Measurements from ENCODE around the gene SIL1.
"Not testable (repeated sequence)": the region's sequence is repeated elsewhere in the genome, so short reads cannot be mapped to it uniquely, and the experiment has no call there.

Gene SIL1

GRCh38 chr5:139138109-139138508 is 60.1 kb downstream of the SIL1 start:
- no peak for DNase-seq

GRCh38 chr5:139137697-139138096 is 60.5 kb downstream of the SIL1 start:
- DNase-seq, result no peak

- no peak for DNase-seq
Observed at GRCh38 chr5:139134906-139135305, 63.3 kb downstream of the SIL1 start.

- no peak for DNase-seq
Observed at GRCh38 chr5:139133282-139133681, 64.9 kb downstream of the SIL1 start.

- DNase-seq, result no peak
Observed at GRCh38 chr5:139132515-139132914, 65.7 kb downstream of the SIL1 start.

- DNase-seq, result no peak
Observed at GRCh38 chr5:139131921-139132432, 66.2 kb downstream of the SIL1 start.

GRCh38 chr5:139131465-139131864 is 66.7 kb downstream of the SIL1 start:
- no peak for DNase-seq

- DNase-seq, result no peak
Observed at GRCh38 chr5:139131062-139131461, 67.1 kb downstream of the SIL1 start.

GRCh38 chr5:139130214-139130613 is 68.0 kb downstream of the SIL1 start:
- no peak for DNase-seq

- DNase-seq, result no peak
Observed at GRCh38 chr5:139126711-139127111, 71.5 kb downstream of the SIL1 start.

GRCh38 chr5:139125991-139126390 is 72.2 kb downstream of the SIL1 start:
- DNase-seq, result no peak

- no peak for DNase-seq
Observed at GRCh38 chr5:139124774-139125520, 73.2 kb downstream of the SIL1 start.

- DNase-seq, result no peak
Observed at GRCh38 chr5:139121120-139121519, 77.0 kb downstream of the SIL1 start.

GRCh38 chr5:139120521-139120920 is 77.6 kb downstream of the SIL1 start:
- DNase-seq, result no peak

- DNase-seq, result no peak
Observed at GRCh38 chr5:139118804-139119203, 79.4 kb downstream of the SIL1 start.

- no peak for DNase-seq
Observed at GRCh38 chr5:139117342-139117884, 80.8 kb downstream of the SIL1 start.

- DNase-seq, result no peak
Observed at GRCh38 chr5:139116100-139116655, 82.0 kb downstream of the SIL1 start.

- DNase-seq, result no peak
Observed at GRCh38 chr5:139113892-139114291, 84.3 kb downstream of the SIL1 start.

GRCh38 chr5:139112362-139112761 is 85.8 kb downstream of the SIL1 start:
- DNase-seq, result not testable (repeated sequence)

GRCh38 chr5:139110526-139111168 is 87.5 kb downstream of the SIL1 start:
- no peak for DNase-seq

GRCh38 chr5:139108063-139108824 is 89.9 kb downstream of the SIL1 start:
- no peak for DNase-seq

GRCh38 chr5:139105621-139106071 is 92.5 kb downstream of the SIL1 start:
- no peak for DNase-seq

All from activated CD8-positive, alpha-beta memory T cell treated with anti-CD3 and anti-CD28 coated beads, Interleukin-2, amount 50 U/mL, for 4 hours (primary cell).